NCI-H748 (cell line): ENCODE data around the gene PGBD4.

ENCODE experiments used
- DNase-seq: peaks from one replicate; lab custom pipeline; 2025; ENCODE audit not compliant: unreplicated experiment; lab: John Stamatoyannopoulos, UW

The PGBD4 gene

DNA sequence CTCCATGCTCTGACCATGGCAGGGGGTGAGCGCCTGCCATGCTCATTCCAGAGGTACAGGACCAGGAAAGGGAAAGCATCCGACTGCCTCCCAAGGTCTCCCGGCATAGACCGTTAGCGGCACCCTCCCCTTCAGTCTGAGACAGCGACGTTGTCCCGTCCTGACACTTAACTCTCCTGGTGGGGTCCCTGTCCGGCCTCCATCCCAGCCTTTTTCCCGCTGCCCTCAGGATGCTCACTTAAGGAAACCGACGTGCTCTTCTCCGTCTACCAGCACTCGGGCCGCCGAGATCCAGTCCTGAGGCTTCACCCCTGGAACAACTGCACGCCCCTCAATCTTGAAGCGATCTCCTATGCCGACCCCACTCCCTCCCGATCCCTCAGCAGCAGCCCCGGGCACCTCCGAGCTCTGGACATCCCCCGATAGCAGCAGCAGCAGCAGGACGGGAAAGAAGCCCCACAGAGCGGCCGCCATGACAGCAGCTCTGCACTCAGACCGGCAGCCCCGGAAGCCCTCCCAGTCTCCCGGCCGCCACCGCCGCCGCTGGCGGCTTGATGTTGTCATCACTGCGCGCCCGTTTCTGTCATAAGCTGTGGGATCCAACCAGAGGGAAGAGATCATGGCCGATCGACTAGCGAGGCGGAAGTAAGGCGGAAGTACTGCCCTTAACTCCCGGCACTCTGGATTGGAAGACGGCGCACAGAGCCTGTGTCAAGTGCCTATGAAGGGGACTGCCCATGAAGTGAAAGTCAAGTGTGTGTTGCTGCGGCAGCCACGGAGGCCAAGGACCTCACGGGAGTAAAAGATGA is at the start of gene PGBD4, which contains the start of gene EMC7:
TSS of gene PGBD4 (plus strand) at position 718 of the 809 bp plus-strand sequence. CDS start 449 bp downstream, outside the sequence.
TSS of gene EMC7 (minus strand) at position 497 of the 809 bp plus-strand sequence. CDS start at position 474, 23 bp downstream.
- peak; percentile 97 for DNase-seq

DNA sequence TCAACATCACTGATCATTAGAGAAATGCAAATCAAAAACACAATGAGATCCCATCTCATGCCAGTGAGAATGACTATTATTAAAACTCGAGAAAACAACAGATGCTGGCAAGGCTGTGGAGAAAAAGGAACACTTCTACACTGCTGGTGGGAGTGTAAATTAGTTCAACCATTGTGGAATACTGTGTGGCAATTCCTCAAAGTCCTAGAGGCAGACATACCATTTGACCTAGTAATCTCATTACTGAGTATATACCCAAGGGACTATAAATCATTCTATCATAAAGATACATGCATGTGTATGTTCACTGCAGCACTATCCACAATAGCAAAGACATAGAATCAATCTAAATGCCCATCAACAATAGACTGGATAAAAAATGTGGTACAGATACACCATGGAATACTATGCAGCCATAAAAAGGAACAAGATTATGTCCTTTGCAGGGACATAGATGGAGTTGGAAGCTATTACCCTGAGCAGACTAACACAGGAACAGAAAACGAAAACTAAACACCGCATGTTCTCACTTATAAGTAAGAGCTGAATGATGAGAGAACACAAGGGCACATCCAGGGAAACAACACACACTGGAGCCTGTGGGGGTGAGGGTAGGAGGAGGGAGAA is 47.7 kb upstream of the PGBD4 start:
- DNase-seq = no peak

DNA sequence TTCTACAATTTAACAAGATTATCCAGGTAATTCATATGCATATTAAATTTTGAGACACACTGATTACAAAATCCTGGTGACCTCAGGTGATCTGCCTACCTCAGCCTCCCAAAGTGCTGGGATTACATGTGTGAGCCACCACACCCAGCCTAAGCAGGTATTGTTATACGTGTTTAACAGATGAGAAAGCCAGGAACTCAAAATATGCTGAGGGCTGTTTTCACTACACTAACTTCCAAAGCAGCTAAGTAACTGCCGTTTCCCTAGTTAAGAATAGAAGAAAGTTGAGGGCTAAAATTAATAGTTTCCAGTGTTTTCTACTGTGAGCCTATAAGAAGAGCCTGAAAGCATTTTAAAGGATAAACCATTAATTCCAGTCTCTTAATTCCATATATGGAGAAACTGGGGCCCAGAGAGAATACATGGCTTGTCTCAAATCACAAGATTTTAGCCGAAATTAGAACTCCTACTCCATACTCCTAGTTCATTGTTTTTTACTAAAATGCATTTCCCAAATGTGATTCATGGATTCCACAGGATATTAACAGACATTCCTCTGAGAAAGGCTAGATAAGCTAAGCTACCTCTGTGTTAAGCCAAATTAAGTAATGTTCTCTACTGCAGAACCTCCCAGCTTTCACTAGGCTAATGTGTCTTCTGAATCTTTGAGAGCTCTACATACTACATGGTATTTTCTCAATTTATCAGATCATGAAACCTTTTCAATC is 45.9 kb upstream of the PGBD4 start:
- no peak for DNase-seq

DNA sequence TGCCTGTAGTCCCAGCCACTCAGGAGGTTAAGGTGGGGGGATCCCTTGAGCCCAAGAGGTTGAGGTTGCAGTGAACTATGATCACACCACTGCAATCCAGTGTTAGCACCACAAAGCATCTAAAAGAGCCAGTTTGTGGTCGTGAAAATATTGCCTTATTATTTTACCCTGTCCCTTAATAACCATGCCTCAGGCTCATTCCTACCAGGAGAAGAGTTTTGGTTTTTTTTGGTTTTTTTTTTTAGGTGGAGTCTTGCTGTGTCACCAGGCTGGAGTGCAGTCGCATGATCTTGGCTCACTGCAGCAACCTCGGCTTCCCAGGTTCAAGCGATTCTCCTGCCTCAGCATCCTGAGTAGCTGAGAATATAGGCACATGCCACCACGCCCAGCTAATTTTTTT is 45.0 kb upstream of the PGBD4 start:
- no peak for DNase-seq

DNA sequence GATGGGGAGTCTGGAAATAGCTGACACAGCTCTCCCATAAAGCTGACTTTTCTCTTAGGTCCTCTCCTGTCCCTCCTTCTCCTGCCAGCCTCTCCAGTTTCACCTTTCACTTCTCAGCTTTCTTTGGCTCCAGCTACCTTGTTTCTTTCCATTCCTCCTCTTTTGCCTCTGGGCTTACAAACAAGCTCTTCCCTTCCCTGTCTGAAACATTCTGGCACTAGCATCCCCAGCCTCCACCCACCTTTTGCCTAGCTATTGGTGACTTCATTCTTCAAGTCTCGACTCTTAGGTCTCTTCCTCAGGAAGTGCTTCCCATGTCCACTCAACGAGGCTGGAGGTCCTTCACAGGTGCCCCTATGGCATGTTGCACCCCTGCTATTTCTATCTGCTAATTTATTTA is 42.4 kb upstream of the PGBD4 start:
- no peak for DNase-seq

DNA sequence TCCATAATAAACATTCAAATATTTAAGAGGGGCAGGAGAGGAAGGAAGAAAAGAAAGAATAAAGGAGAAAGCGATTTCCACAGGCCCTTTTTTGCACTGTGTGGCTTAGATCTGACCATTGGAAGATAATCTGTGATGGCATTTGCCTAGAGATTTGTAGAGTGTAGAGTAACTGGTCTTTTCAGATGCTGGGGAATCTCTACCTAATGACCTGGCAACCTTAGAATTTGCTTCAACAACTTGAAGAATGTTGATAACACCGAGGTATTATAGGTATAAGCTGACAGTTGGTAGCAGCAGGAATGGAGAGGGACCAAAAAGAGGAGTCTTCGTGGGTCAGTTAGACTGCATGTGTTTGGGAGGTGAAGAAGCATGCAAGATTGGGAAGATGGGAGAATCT is 41.9 kb upstream of the PGBD4 start:
- DNase-seq = no peak

DNA sequence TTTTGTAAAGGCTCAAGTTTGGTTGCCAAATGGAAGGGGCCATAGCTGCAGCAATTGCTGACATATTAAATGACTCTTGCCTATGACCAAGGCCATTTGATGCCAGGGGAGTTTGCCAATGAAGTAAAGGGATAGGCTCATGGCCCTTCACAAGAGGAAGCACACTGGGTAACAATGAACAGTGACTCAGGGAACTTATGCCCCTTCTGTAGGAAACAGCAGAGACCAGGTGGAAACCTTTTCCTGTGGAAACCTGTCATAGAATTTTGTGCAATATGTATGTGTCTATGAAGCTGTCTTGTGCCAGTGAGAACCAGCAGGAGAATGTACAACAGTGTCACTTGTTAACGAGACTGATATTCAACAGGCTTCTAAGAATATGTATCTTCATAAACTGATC is 37.4 kb upstream of the PGBD4 start:
- DNase-seq = no peak

DNA sequence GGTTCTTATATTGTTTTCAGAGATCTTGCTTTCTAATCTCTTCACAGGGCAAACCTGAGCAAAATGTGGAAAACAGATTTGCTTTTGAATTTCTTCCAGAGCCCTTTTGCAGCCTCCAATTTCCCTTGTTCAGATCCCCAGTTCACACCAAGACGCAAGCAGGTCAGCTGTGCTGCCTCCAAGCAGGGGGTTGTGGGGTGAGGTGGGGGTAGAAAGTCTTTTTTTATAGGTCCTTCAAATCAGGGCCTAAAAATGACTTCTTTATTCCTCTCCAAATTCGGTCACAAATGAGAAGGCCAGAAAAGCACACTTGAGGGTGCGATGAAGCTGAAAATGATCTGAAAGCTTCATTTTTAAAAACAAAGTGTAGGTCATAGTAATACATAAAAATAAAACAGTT is 36.6 kb upstream of the PGBD4 start:
- DNase-seq = no peak

DNA sequence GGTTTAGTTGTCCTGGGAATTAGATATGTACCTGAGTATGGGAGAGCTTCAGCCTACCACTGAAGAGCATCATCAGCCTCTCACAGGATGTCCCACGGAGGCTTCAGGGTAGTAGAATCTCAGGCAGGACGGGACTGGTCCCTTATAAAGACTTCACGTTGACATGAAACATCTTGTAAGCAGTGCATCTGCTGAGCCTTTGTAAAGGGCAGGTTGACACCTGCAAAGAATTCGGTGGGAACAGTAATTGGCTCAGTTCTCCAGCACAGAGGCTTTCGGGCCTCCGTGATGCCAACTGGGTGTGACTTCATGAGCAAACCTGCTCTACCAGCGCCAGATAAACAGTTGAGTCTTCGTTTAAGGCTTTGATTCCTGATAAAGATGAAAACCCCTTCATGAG is 35.9 kb upstream of the PGBD4 start:
- DNase-seq = no peak

DNA sequence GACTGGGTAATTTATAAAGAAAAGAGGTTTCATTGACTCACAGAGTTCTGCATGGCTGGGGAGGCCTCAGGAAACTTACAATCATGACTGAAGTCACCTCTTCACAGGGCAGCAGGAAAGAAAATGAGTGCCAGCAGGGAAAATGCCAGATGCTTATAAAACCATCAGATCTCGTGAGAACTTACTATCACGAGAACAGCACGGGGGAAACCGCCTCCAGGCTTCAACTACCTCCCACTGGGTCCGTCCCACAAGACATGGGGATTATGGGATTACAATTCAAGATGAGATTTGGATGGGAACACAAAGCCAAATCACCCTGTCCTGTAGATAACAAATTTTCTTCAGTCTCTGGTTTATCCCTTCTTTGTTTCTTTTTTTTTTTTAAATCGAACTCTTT is 31.9 kb upstream of the PGBD4 start:
- no peak for DNase-seq

DNA sequence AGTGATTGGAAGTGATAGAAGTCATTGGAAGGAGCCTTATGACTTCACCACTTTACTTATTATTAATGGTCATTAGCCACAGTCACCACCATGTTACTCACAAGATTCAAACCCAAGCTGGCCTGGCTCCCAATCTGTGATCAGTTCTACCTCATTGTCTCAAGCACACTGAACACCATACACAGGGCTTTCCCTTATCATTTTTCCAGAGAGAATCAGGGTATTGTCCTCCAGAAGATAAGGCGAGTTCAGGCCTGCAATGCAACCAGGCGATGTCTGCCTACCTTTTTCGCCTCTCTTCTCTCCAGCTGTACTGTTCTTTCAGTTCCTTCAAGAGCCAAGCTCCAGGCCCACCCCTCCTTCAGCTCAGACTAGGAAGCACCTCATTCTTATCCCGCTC is 25.1 kb upstream of the PGBD4 start:
- DNase-seq = no peak

DNA sequence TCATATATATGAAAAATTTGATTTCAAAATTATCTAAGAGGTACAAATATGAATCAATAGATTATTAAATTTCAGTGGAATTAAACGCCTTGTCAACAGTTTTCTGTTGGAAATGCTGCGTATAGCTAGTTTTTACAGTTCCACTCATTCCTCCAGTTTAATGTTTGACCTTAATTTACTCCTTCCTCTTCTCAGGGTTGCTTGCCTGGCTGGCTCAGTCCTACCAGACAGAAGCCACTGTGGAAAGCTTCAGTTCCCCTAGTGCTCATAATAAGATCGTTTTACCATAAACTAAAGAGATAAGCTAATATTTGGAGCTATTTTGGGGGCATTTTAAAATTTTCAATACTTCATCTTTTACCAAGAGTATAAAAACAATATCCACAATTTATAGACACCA is 23.0 kb upstream of the PGBD4 start:
- no peak for DNase-seq

DNA sequence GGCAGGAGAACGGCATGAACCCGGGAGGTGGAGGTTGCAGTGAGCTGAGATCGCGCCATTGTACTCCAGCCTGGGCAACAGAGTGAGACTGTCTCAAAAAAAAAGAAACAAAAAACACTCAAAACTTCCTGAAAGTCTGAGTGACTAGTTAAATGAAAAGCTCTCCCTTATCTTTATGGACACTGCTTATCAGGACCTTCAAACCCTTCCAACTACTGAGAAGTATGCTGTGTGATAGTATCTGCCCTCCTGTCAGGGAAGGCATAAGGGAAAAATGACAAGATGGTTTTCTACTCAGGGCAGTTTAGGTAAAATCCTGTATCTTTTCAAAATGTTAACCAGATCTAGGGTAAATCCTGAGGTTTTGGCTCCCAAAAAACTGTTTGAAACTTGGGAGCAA is 22.0 kb upstream of the PGBD4 start:
- DNase-seq = no peak

DNA sequence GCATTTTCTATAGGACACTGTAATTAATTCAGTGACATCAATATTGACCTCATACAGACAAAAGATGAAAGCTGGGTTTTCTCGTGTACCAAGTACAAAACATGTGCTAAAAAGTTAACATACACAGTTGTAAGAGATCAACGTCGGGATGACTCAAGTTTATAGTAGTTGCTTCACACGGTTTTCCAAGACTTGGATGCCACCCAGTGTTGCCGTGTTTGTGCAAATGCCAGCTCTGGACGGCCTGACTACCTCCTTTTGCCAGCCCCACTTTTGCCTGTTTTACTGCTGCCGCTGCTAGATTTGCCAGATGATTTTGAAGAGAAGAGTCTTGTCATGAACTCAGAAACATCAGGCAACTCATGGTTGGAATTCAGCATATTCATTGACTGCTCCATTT is 17.8 kb upstream of the PGBD4 start:
- DNase-seq = no peak

DNA sequence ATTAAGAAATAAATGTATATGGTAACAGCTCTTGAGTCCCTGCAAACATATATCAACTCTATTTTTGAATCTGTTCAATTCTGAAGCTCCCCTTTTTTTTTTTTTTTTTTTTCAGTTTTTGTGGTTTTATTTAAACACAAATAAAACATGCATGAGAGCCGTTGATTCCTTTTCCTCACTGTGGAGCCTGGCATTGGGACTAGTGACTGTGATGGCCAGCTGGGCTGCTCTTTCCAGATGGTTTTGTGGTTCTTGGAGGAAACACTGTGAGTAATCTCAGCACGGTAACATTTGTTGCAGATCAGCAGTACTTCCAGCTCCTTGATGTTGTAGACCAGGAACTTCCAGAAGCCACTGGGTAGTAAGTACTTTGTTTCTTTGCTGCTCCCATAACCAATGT is 16.1 kb upstream of the PGBD4 start:
- DNase-seq = no peak

DNA sequence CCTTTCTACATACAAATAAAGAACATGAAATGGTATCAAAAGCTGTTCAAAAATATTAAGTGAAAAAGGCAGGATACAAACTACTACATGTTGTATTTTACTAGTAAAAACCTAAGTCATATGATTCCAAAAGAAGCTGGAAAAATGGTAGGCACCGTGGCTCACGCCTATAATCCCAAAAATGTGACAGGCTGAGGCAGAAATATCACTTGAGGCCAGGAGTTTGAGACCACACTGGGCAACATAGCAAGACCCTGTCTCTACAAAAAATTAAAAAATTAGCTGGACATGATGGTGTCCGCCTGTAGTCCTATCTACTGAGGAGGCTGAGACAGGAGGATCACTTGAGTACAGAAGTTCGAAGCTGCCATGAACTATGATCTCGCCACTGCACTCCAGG is 2.0 kb upstream of the PGBD4 start:
- DNase-seq = no peak

DNA sequence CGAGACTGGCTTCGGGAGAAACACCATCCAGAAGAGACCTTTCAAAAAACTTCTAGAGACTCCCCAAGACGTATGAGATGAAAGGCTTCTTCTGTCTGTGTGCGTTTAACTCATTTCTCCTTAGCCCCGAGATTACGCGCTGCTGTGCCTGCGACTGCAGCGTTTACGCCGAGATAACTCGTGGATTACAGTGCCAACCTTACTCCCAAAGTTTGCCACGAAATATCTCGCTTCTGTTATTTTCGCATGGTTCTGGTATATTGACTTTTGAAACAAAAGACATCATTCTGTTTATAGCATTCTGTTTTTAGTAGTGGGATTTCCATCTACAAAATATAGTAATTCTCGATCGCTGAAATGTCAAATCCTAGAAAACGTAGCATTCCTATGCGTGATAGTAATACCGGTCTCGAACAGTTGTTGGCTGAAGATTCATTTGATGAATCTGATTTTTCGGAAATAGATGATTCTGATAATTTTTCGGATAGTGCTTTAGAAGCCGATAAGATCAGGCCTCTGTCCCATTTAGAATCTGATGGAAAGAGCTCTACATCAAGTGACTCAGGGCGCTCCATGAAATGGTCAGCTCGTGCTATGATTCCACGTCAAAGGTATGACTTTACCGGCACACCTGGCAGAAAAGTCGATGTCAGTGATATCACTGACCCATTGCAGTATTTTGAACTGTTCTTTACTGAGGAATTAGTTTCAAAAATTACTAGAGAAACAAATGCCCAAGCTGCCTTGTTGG is 467 bp downstream of the PGBD4 start:
- DNase-seq = no peak

DNA sequence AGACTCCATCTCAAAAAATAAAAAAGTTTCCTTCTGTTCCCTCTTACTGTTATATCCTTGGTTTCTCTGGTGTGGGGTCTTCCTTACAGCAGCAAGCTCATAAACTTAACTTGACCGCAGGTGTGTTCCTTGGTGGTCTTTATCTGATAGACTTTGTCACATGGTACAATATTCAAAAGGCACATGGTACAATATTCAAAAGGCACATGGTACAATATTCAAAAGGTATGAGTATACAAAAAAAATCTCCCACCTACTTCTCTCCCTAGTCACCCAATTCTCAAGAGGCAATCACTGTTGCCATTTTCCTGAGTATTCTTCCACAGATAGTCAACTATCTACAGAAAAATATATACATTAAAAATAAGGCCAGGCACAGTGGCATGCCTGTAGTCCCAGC is 4.5 kb downstream of the PGBD4 start:
- no peak for DNase-seq

DNA sequence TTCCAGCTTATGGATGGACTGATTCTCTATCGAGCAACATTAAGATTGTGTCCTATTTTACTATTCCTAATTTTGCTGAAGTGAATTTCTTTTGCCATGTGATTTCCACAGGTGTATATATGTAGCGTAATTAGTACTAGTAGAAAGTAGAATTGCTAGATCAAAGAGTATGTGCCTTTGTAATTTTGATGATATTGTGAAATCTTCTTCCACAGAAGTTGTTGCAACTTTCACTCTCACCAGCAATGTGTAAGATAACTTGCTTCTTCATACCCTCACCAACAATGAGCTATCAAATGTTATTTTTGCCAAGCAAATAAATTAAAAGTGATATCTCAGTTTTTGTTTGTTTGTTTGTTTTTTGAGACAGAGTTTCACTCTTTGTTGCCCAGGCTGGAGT is 5.4 kb downstream of the PGBD4 start:
- no peak for DNase-seq

DNA sequence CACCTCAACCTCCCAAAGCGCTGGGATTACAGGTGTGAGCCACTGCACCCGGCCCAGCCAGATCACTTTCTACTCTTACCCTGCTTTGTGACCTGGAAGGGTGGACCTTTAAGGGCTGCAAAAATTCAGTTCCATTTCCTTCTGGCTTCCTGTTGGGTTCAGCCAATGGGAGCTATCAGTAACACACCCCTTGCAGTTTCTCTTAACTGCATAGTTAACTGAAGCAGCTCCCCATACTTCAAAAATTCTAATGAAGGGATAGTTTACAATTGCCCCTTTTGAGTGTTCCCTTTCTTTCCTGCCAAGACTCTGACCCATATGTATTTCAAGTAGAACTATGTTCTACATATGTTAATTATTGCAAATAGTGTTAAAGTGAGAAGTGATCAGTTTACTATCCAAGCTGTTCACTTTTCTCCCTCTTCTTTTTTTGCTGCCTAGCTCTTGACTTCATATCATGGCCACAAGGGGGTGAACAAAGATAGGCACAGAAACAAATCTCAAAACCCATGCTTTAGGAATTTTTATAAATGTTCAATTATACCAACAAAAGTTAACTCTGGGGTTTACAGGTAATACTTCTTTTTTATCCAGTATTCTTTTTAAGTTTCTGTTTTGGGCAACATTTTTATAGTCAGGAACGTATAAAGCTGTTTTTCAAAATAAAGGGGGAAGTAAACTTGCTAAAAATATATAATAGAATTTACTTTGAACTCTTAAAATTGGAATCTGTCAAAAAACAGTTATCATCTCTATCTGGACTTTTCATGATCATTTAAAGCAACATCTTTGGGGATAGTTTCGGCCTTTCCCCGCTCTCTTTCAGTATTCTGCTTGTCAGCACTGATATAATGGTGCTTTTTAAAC is 8.1 kb downstream of the PGBD4 start:
- peak; percentile 2 for DNase-seq
